ENCODE results near the gene ELMOD3.
"Not testable (repeated sequence)": the region's sequence is repeated elsewhere in the genome, so short reads cannot be mapped to it uniquely, and the experiment has no call there.

ELMOD3 gene

GRCh38 chr2:85371045-85371444 lies 16.5 kb downstream of the ELMOD3 start:
- no peak for DNase-seq

GRCh38 chr2:85376291-85377065 lies 21.9 kb downstream of the ELMOD3 start:
- no peak for DNase-seq

- DNase-seq: no peak
These were observed 22.5 kb downstream of the ELMOD3 start for GRCh38 chr2:85377083-85377482.

- no peak for DNase-seq
These were observed 23.7 kb downstream of the ELMOD3 start for GRCh38 chr2:85378257-85378656.

GRCh38 chr2:85380048-85380447 lies 25.5 kb downstream of the ELMOD3 start:
- DNase-seq: no peak

GRCh38 chr2:85383151-85383550 lies 28.6 kb downstream of the ELMOD3 start:
- not testable (repeated sequence) for DNase-seq

GRCh38 chr2:85383850-85384249 lies 29.3 kb downstream of the ELMOD3 start:
- DNase-seq: no peak

- no peak for DNase-seq
These were observed 31.2 kb downstream of the ELMOD3 start for GRCh38 chr2:85385746-85386145.

GRCh38 chr2:85387754-85388153 lies 33.2 kb downstream of the ELMOD3 start:
- DNase-seq: no peak

GRCh38 chr2:85388878-85389538 lies 34.4 kb downstream of the ELMOD3 start:
- DNase-seq: no peak

GRCh38 chr2:85390941-85391669 lies 36.5 kb downstream of the ELMOD3 start:
- DNase-seq: peak in 32 of 58 donors; percentile 6 to 66 (median 27)

GRCh38 chr2:85393836-85394235 lies 39.3 kb downstream of the ELMOD3 start:
- DNase-seq: peak in 1 of 58 donors; percentile 35

- peak in 49 of 58 donors; percentile 10 to 85 (median 61) for DNase-seq
These were observed 39.7 kb downstream of the ELMOD3 start for GRCh38 chr2:85394261-85394681.

- DNase-seq: no peak
These were observed 40.4 kb downstream of the ELMOD3 start for GRCh38 chr2:85394976-85395375.

- DNase-seq: no peak
These were observed 41.4 kb downstream of the ELMOD3 start for GRCh38 chr2:85395912-85396475.

GRCh38 chr2:85396531-85397470 lies 42.2 kb downstream of the ELMOD3 start:
- peak in 7 of 58 donors; percentile 9 to 39 (median 24) for DNase-seq

- DNase-seq: no peak
These were observed 43.4 kb downstream of the ELMOD3 start for GRCh38 chr2:85397925-85398331.

GRCh38 chr2:85398426-85399182 lies 44.0 kb downstream of the ELMOD3 start:
- DNase-seq: no peak

GRCh38 chr2:85399183-85399455 lies 44.5 kb downstream of the ELMOD3 start:
- no peak for DNase-seq

GRCh38 chr2:85400023-85400422 lies 45.5 kb downstream of the ELMOD3 start:
- no peak for DNase-seq

Data from anterior cingulate cortex (tissue), 58 donors.